H9 (cell line): ENCODE data around the gene KLHL2. TPM values are rescaled to one million over a fixed set of nuclear protein-coding genes. Genes with fewer than 3 reads are reported as not detected.
"Not testable (repeated sequence)": the region's sequence is repeated elsewhere in the genome, so short reads cannot be mapped to it uniquely, and the experiment has no call there.

Experiments
- DNase-seq: peaks from one replicate; pipeline ENCODE4 v3.0.0-alpha.2; 2017
- H2AFZ ChIP-seq: one replicate; pipeline ENCODE4 v1.6.1; 2013; ENCODE audit warnings: mild to moderate bottlenecking, low read length, control low read depth, moderate library complexity
- H2AK5ac ChIP-seq: 2 replicates; pipeline ENCODE4 v1.6.1; 2013; ENCODE audit warnings: low read length, control low read depth, mixed read lengths; ENCODE audit not compliant: insufficient read length
- H2BK120ac ChIP-seq: one replicate; pipeline ENCODE4 v1.6.1; 2013; ENCODE audit warnings: low read depth, mild to moderate bottlenecking, low read length, control low read depth, inconsistent platforms; ENCODE audit not compliant: poor library complexity, severe bottlenecking
- H2BK12ac ChIP-seq: 2 replicates; pipeline ENCODE4 v1.6.1; 2013; ENCODE audit warnings: low read length, control low read depth, mixed read lengths, low read depth; ENCODE audit not compliant: insufficient read length
- H2BK15ac ChIP-seq: 2 replicates; pipeline ENCODE4 v1.6.1; 2013; ENCODE audit warnings: low read depth, low read length, control low read depth
- H2BK20ac ChIP-seq: one replicate; pipeline ENCODE4 v1.6.1; 2013; ENCODE audit warnings: low read depth, mild to moderate bottlenecking, low read length, control low read depth, inconsistent platforms; ENCODE audit not compliant: poor library complexity, severe bottlenecking
- H2BK5ac ChIP-seq: 2 replicates; pipeline ENCODE4 v1.6.1; 2013; ENCODE audit warnings: low read length, control low read depth, mixed read lengths; ENCODE audit not compliant: insufficient read length
- H3K14ac ChIP-seq: 2 replicates; pipeline ENCODE4 v1.6.1; 2013; ENCODE audit warnings: low read length, control low read depth; ENCODE audit not compliant: insufficient read depth
- H3K18ac ChIP-seq: 2 replicates; pipeline ENCODE4 v1.6.1; 2013; ENCODE audit warnings: low read depth, mild to moderate bottlenecking, mixed read lengths, low read length, control low read depth; ENCODE audit not compliant: insufficient read length
- H3K23ac ChIP-seq: 2 replicates; pipeline ENCODE4 v1.6.1; 2013; ENCODE audit warnings: low read length, control low read depth, mixed read lengths, low read depth; ENCODE audit not compliant: insufficient read length
- H3K23me2 ChIP-seq: 2 replicates; pipeline ENCODE4 v1.6.1; 2013; ENCODE audit warnings: low read depth, mild to moderate bottlenecking, mixed read lengths, low read length, control low read depth; ENCODE audit not compliant: insufficient read length, poor library complexity, severe bottlenecking
- H3K27ac ChIP-seq: 2 replicates; pipeline ENCODE4 v1.5.1; 2013; ENCODE audit warnings: low read length, control low read depth, mixed read lengths, low read depth; ENCODE audit not compliant: insufficient read length
- H3K27me3 ChIP-seq: 2 replicates; pipeline ENCODE4 v1.6.1; 2013; ENCODE audit warnings: low read length, control low read depth, inconsistent platforms; ENCODE audit not compliant: insufficient read depth
- H3K4ac ChIP-seq: 2 replicates; pipeline ENCODE4 v1.6.1; 2013; ENCODE audit warnings: low read depth, mild to moderate bottlenecking, control low read depth, inconsistent platforms, low read length, moderate library complexity
- H3K4me1 ChIP-seq: 2 replicates; pipeline ENCODE4 v1.6.1; 2013; ENCODE audit warnings: low read length, control low read depth, inconsistent platforms; ENCODE audit not compliant: insufficient read depth
- H3K4me2 ChIP-seq: 2 replicates; pipeline ENCODE4 v1.6.1; 2013; ENCODE audit warnings: low read length, control low read depth, mixed read lengths; ENCODE audit not compliant: insufficient read length, insufficient read depth
- H3K56ac ChIP-seq: 2 replicates; pipeline ENCODE4 v1.6.1; 2013; ENCODE audit warnings: low read depth, mild to moderate bottlenecking, mixed read lengths, low read length, control low read depth; ENCODE audit not compliant: insufficient read length
- H3K79me1 ChIP-seq: 2 replicates; pipeline ENCODE4 v1.6.1; 2013; ENCODE audit warnings: low read depth, mild to moderate bottlenecking, moderate library complexity, low read length, control low read depth, inconsistent platforms; ENCODE audit not compliant: insufficient read depth, poor library complexity, severe bottlenecking
- H3K79me2 ChIP-seq: 2 replicates; pipeline ENCODE4 v1.6.1; 2013; ENCODE audit warnings: low read length, control low read depth, inconsistent platforms; ENCODE audit not compliant: insufficient read depth
- H3K9ac ChIP-seq: 2 replicates; pipeline ENCODE4 v1.6.1; 2013; ENCODE audit warnings: low read length, control low read depth, mixed read lengths; ENCODE audit not compliant: insufficient read length; ENCODE audit errors: extremely low read depth
- H3K9me3 ChIP-seq: one replicate; pipeline ENCODE4 v1.6.1; 2013; ENCODE audit warnings: low read depth, low read length, inconsistent platforms; ENCODE audit not compliant: control insufficient read depth
- H3T11ph ChIP-seq: one replicate; pipeline ENCODE4 v1.6.1; 2013; ENCODE audit warnings: mild to moderate bottlenecking, low read length, control low read depth, inconsistent platforms
- H4K20me1 ChIP-seq: one replicate; pipeline ENCODE4 v1.6.1; 2013; ENCODE audit not compliant: control insufficient read depth, insufficient read length, insufficient read depth
- H4K5ac ChIP-seq: 2 replicates; pipeline ENCODE4 v1.6.1; 2013; ENCODE audit warnings: low read depth, mild to moderate bottlenecking, mixed read lengths, low read length, control low read depth; ENCODE audit not compliant: insufficient read length
- H4K8ac ChIP-seq: replicated peaks from 2 replicates; pipeline ENCODE4 v1.6.1; 2013; ENCODE audit warnings: low read length, control low read depth, mixed read lengths, low read depth; ENCODE audit not compliant: insufficient read length
- H4K91ac ChIP-seq: 2 replicates; pipeline ENCODE4 v1.6.1; 2013; ENCODE audit warnings: low read depth, mild to moderate bottlenecking, moderate library complexity, mixed read lengths, low read length, control low read depth; ENCODE audit not compliant: insufficient read length
- H3K27ac Mint-ChIP-seq, 3 experiments: 2 replicates in 2 of 3; 3 replicates in 1 of 3; pipeline ENCODE4 v1.8.0; 2020 to 2021; ENCODE audit warnings: mixed read lengths in 3 of 3, mild to moderate bottlenecking in 1 of 3, moderate library complexity in 1 of 3
- H3K27me3 Mint-ChIP-seq: 2 replicates; pipeline ENCODE4 v1.8.0; 2021; ENCODE audit warnings: low read depth, mild to moderate bottlenecking, moderate library complexity, mixed read lengths
- H3K36me3 Mint-ChIP-seq, 3 experiments: 2 replicates in 2 of 3; 3 replicates in 1 of 3; pipeline ENCODE4 v1.8.0; 2020 to 2021; ENCODE audit warnings: low read depth in 3 of 3, mixed read lengths in 3 of 3; ENCODE audit not compliant: insufficient read depth in 1 of 3
- H3K4me1 Mint-ChIP-seq, 2 experiments: 2 replicates each; pipeline ENCODE4 v1.8.0; 2020; ENCODE audit warnings: mixed read lengths in 2 of 2
- H3K4me3 Mint-ChIP-seq, 2 experiments: 2 replicates in 1 of 2; 3 replicates in 1 of 2; pipeline ENCODE4 v1.8.0; 2020 to 2021; ENCODE audit warnings: mild to moderate bottlenecking in 2 of 2, mixed read lengths in 2 of 2, moderate library complexity in 1 of 2
- H3K9me3 Mint-ChIP-seq, 2 experiments: 2 replicates in 1 of 2; 3 replicates in 1 of 2; pipeline ENCODE4 v1.8.0; 2020; ENCODE audit warnings: mild to moderate bottlenecking in 2 of 2, mixed read lengths in 2 of 2, moderate library complexity in 1 of 2
- WGBS: extraction: QIAGEN DNeasy Blood & Tissue Kit; methylation state at CpG from one replicate; pipeline ENCODE4 v1.1.7; 2013; ENCODE audit warnings: missing lambda C conversion rate, low lambda C conversion rate, mixed read lengths; ENCODE audit not compliant: insufficient read length; ENCODE audit errors: extremely low coverage; 5-methylcytosine and 5-hydroxymethylcytosine counted together
- total RNA-seq: library from RNA; stranded (reverse); gene quantifications from 2 replicates; pipeline ENCODE4 v1.2.1, GENCODE V29; 2021

The KLHL2 gene
- total RNA-seq, 1 experiment from 2014 or later, result 14.3 TPM

DNA sequence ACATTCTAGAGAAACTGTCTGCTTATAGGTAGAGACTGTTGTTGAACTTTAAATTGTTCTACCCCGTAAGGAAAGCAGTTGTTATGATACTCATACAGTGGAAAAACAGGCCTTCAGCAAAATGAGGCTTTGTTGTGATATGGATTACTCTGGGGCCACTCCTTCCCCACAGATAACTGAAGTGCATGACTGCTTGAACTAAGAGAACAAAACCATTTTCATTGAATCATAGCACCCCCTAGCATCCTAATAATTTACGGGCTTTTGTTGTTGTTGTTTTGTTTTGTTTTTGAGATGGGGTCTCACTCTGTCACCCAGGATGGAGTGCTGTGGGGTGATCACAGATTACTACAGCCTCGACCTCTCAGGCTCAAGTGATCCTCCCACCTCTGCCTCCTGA, 54.9 kb downstream of the KLHL2 start:
- not testable (repeated sequence) for H3K9me3 Mint-ChIP-seq, DNase-seq, H3K36me3 Mint-ChIP-seq, H3K4me1 Mint-ChIP-seq, H3K4me1 ChIP-seq, H3K4me2 ChIP-seq, H3K79me1 ChIP-seq, H3K14ac ChIP-seq, H4K5ac ChIP-seq, H3K4me3 Mint-ChIP-seq, H3K9ac ChIP-seq, H4K91ac ChIP-seq, H2BK15ac ChIP-seq, H2AFZ ChIP-seq, H2AK5ac ChIP-seq, H3K23me2 ChIP-seq, H4K8ac ChIP-seq, H3K27me3 ChIP-seq, H4K20me1 ChIP-seq, H3K56ac ChIP-seq, H3K4ac ChIP-seq, H2BK12ac ChIP-seq, H3K79me2 ChIP-seq, H3T11ph ChIP-seq, H2BK20ac ChIP-seq, H3K27ac Mint-ChIP-seq, H3K18ac ChIP-seq, H2BK5ac ChIP-seq, H3K23ac ChIP-seq, H3K9me3 ChIP-seq, H3K27me3 Mint-ChIP-seq, H2BK120ac ChIP-seq, H3K27ac ChIP-seq
- WGBS, result no CpG with 5 or more reads among the region's 3 CpGs

DNA sequence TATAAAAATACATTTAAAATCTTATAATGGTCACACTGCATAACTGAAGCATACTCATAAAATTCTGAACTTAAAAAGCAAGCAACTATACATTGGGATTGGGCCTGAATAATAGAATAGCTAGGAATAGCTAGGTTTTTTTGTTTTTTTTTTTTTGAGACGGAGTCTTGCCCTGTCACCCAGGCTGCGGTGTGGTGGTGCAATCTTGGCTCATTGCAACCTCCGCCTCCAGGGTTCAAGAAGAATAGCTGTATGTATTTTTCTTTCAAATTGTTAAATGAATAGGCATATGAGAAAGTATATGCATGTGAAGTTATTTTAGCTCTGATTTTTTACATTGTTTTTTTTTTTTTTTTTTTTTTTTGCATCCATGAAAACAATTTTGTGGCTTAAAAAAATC, 56.1 kb downstream of the KLHL2 start:
- H3K14ac ChIP-seq, H2AFZ ChIP-seq, H3K27me3 ChIP-seq, H3K56ac ChIP-seq, H2BK20ac ChIP-seq, H3K4me3 Mint-ChIP-seq, H2BK5ac ChIP-seq, H2BK120ac ChIP-seq, H3K4me1 ChIP-seq, H2BK15ac ChIP-seq, H3K4me1 Mint-ChIP-seq, H3K79me2 ChIP-seq, H3K9me3 ChIP-seq, DNase-seq, H3K4ac ChIP-seq, H3K18ac ChIP-seq, H3K23ac ChIP-seq, H4K8ac ChIP-seq, H2BK12ac ChIP-seq, H3K4me2 ChIP-seq, H3K36me3 Mint-ChIP-seq, H4K5ac ChIP-seq, H4K20me1 ChIP-seq, H3K9ac ChIP-seq, H3K23me2 ChIP-seq, H3K27ac Mint-ChIP-seq, H4K91ac ChIP-seq, H3K79me1 ChIP-seq, H2AK5ac ChIP-seq, H3K9me3 Mint-ChIP-seq, H3K27ac ChIP-seq, H3T11ph ChIP-seq, H3K27me3 Mint-ChIP-seq: not testable (repeated sequence)
- no CpG with 5 or more reads among the region's 3 CpGs for WGBS
